GM23338 (cell line): ENCODE results near the gene SHISAL1. TPM values are rescaled to one million over a fixed set of nuclear protein-coding genes. Genes with fewer than 3 reads are reported as not detected.

Source experiments
- ATAC-seq: fragments of 200-7000 bp; cut with Tn5 transposase; 3 replicates; pipeline ENCODE4 v1.9.1; 2020
- DNase-seq: peaks from one replicate; pipeline ENCODE4 v3.0.0-alpha.2; 2015; ENCODE audit warnings: low spot score
- H2AFZ ChIP-seq: fragments of 200-600 bp; sonication (generic); 2 replicates; pipeline ENCODE4 v1.8.0; 2016; ENCODE audit warnings: antibody characterized with exemption, mild to moderate bottlenecking, moderate library complexity
- H3F3A ChIP-seq: fragments of 200-600 bp; sonication (generic); replicated peaks from 2 replicates; pipeline ENCODE4 v1.8.0; 2017; ENCODE audit warnings: antibody characterized with exemption, mixed run types, low read depth
- H3K27ac ChIP-seq: fragments of 200-600 bp; sonication (generic); 2 replicates; pipeline ENCODE4 v1.6.1; 2016; ENCODE audit warnings: low read depth
- H3K27me3 ChIP-seq: fragments of 200-600 bp; sonication (generic); 2 replicates; pipeline ENCODE4 v1.8.0; 2016; ENCODE audit warnings: mild to moderate bottlenecking, mixed run types, moderate library complexity; ENCODE audit not compliant: insufficient read depth
- H3K36me3 ChIP-seq: fragments of 200-600 bp; sonication (generic); 2 replicates; pipeline ENCODE4 v1.8.0; 2016; ENCODE audit warnings: mild to moderate bottlenecking; ENCODE audit not compliant: insufficient read depth
- H3K4me1 ChIP-seq: fragments of 200-600 bp; sonication (generic); 2 replicates; pipeline ENCODE4 v1.8.0; 2016; ENCODE audit warnings: mild to moderate bottlenecking, moderate library complexity; ENCODE audit not compliant: insufficient read depth
- H3K4me2 ChIP-seq: fragments of 200-600 bp; sonication (generic); 2 replicates; pipeline ENCODE4 v1.7.1; 2017; ENCODE audit warnings: mixed run types
- H3K4me3 ChIP-seq: fragments of 200-600 bp; sonication (generic); 2 replicates; pipeline ENCODE4 v1.6.1; 2016; ENCODE audit warnings: mixed run types
- H3K79me2 ChIP-seq: fragments of 200-600 bp; sonication (generic); replicated peaks from 2 replicates; pipeline ENCODE4 v1.8.0; 2017; ENCODE audit warnings: mild to moderate bottlenecking; ENCODE audit not compliant: insufficient read depth
- H3K9me2 ChIP-seq: fragments of 200-600 bp; sonication (generic); 2 replicates; pipeline ENCODE4 v1.8.0; 2017; ENCODE audit not compliant: insufficient read depth
- H4K20me1 ChIP-seq: fragments of 200-600 bp; sonication (generic); replicated peaks from 2 replicates; pipeline ENCODE4 v1.8.0; 2017; ENCODE audit warnings: mild to moderate bottlenecking; ENCODE audit not compliant: insufficient read depth
- H3K27ac Mint-ChIP-seq: 2 replicates; pipeline ENCODE4 v1.8.0; 2020; ENCODE audit warnings: inconsistent platforms, mild to moderate bottlenecking, moderate library complexity, mixed read lengths
- H3K27me3 Mint-ChIP-seq: 3 replicates; pipeline ENCODE4 v1.8.0; 2022; ENCODE audit warnings: low read depth, mild to moderate bottlenecking, moderate library complexity, mixed read lengths, inconsistent platforms; ENCODE audit not compliant: insufficient read depth, poor library complexity
- H3K36me3 Mint-ChIP-seq: 3 replicates; pipeline ENCODE4 v1.8.0; 2021; ENCODE audit warnings: low read depth, mild to moderate bottlenecking, inconsistent platforms, moderate library complexity, mixed read lengths
- H3K4me1 Mint-ChIP-seq: 3 replicates; pipeline ENCODE4 v1.8.0; 2020; ENCODE audit warnings: mild to moderate bottlenecking, inconsistent platforms, mixed read lengths
- H3K4me3 Mint-ChIP-seq: 3 replicates; pipeline ENCODE4 v1.8.0; 2021; ENCODE audit warnings: moderate library complexity, mild to moderate bottlenecking, inconsistent platforms, mixed read lengths
- H3K9me3 Mint-ChIP-seq: 3 replicates; pipeline ENCODE4 v1.8.0; 2020; ENCODE audit warnings: moderate library complexity, mild to moderate bottlenecking, inconsistent platforms, mixed read lengths
- EZH2 ChIP-seq: fragments of 200-600 bp; sonication (generic); IDR thresholded peaks from one replicate; pipeline ENCODE4 v1.8.0; 2017; ENCODE audit warnings: antibody characterized with exemption, mild to moderate bottlenecking, low read depth; ENCODE audit not compliant: unreplicated experiment
- EZH2phosphoT487 ChIP-seq: fragments of 200-600 bp; sonication (generic); IDR thresholded peaks from one replicate; pipeline ENCODE4 v1.8.1; 2018; ENCODE audit warnings: antibody characterized with exemption; ENCODE audit not compliant: unreplicated experiment
- JUNB ChIP-seq: IDR thresholded peaks from one replicate; pipeline ENCODE4 v1.6.1; 2016; ENCODE audit warnings: antibody characterized with exemption; ENCODE audit not compliant: unreplicated experiment
- NANOG ChIP-seq: IDR thresholded peaks from 2 replicates; pipeline ENCODE4 v1.6.1; 2016; ENCODE audit warnings: antibody characterized with exemption, borderline replicate concordance
- STAT1 ChIP-seq: IDR thresholded peaks from one replicate; pipeline ENCODE4 v1.6.1; 2016; ENCODE audit warnings: antibody characterized with exemption; ENCODE audit not compliant: unreplicated experiment
- ZNF114 ChIP-seq: fragments of 250-450 bp; sonication (Bioruptor Pico); IDR thresholded peaks from 2 replicates; pipeline ENCODE4 v1.5.0; 2020; ENCODE audit warnings: mild to moderate bottlenecking, moderate library complexity
- ZNF331 ChIP-seq: fragments of 250-450 bp; sonication (Bioruptor Pico); IDR thresholded peaks from 2 replicates; pipeline ENCODE4 v1.5.0; 2020; ENCODE audit warnings: low read depth, mild to moderate bottlenecking, moderate library complexity
- polyA plus RNA-seq: library from polyadenylated mRNA; unstranded; fragments of >200 nt; fragmentation: Nextera tagmentation; extraction: Ambion mirVana; gene quantifications from 2 replicates; pipeline ENCODE4 v1.2.1, GENCODE V29; 2016
- total RNA-seq: library from RNA; depleted of rRNA; stranded (reverse); fragments of >200 nt; shearing (Covaris generic); gene quantifications from 2 replicates; pipeline ENCODE4 v1.2.3, GENCODE V29; 2014
- TF ChIP-seq, protein P1 (sequence below), 2 experiments: fragments of 200-600 bp in 1 of 2; sonication (generic) in 1 of 2; conservative IDR thresholded peaks; 2 replicates each; pipeline versions ENCODE4 v1.5.1 to v1.6.1; 2016 to 2017; ENCODE audit warnings: antibody characterized with exemption in 2 of 2, low read depth in 2 of 2, mild to moderate bottlenecking in 2 of 2, moderate library complexity in 1 of 2
- TF ChIP-seq, protein P2 (sequence below): IDR thresholded peaks from one replicate; pipeline ENCODE4 v1.6.1; 2018; ENCODE audit warnings: antibody characterized with exemption; ENCODE audit not compliant: unreplicated experiment
- TF ChIP-seq, protein P3 (sequence below): fragments of 250-450 bp; sonication (Bioruptor Pico); IDR thresholded peaks from 2 replicates; pipeline ENCODE4 v1.5.0; 2020; ENCODE audit warnings: mild to moderate bottlenecking, moderate library complexity

The SHISAL1 gene
- total and polyA plus RNA-seq, 2 experiments from 2014 or later, result 0.71 to 3.4 TPM

DNA sequence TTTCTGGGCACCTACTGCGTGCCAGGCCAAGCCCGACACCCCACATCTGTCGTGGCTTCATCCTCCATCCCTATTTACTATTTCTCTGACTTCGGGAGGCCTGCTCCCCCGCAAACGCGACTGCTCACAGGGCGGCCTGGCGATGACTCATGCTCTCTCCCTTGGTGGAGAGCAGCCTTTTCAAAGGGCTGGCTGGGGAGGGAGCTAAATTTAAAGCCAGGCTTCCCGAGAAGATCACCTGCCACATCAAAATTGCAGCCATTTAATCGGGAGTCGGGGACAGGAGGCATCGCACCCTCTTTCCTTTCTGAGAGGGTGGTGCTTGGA lies 24.9 kb upstream of the SHISAL1 start:
- peak overlapping the region; percentile 66; the same call in 1 of the 2 replicates for H2AFZ ChIP-seq
- Mint-ChIP-seq H3K27ac (no peak overlapping the region), H3K9me3 (no peaks in the 10 kb centered on the region), H3K4me1 (peaks cover 12% of the 10 kb centered on the region), H3K27me3 (peaks cover 3% of the 10 kb centered on the region), H3K36me3 (no peaks in the 10 kb centered on the region), H3K4me3 (0 out of 3 replicates have a peak overlapping the region, but pooled peaks have one; percentile 20)
- H3K79me2 ChIP-seq, result no peaks in the 10 kb centered on the region
- no peaks in the 10 kb centered on the region for H3K36me3 ChIP-seq
- peaks cover 5% of the 10 kb centered on the region for H3K27me3 ChIP-seq
- H3K9me2 ChIP-seq, result no peaks in the 10 kb centered on the region
- peaks cover 3% of the 10 kb centered on the region; the same call in 1 of the 2 replicates for H3K4me1 ChIP-seq
- H3K4me3 ChIP-seq, result no peak overlapping the region
- peak; percentile 53 for ATAC-seq
- no peaks in the 10 kb centered on the region for H4K20me1 ChIP-seq
- no peak overlapping the region for H3K4me2 ChIP-seq
- DNase-seq, result peak; percentile 60
- H3F3A ChIP-seq, result 0 out of 2 replicates have a peak, but pooled peaks cover 6% of the 10 kb centered on the region
- TF ChIP-seq NANOG, result no peak
- TF ChIP-seq JUNB, result no peak
- TF ChIP-seq ZNF114 (CRISPR knock-in tag), result no peak
- TF ChIP-seq EZH2, result no peak
- TF ChIP-seq, protein P1, sequence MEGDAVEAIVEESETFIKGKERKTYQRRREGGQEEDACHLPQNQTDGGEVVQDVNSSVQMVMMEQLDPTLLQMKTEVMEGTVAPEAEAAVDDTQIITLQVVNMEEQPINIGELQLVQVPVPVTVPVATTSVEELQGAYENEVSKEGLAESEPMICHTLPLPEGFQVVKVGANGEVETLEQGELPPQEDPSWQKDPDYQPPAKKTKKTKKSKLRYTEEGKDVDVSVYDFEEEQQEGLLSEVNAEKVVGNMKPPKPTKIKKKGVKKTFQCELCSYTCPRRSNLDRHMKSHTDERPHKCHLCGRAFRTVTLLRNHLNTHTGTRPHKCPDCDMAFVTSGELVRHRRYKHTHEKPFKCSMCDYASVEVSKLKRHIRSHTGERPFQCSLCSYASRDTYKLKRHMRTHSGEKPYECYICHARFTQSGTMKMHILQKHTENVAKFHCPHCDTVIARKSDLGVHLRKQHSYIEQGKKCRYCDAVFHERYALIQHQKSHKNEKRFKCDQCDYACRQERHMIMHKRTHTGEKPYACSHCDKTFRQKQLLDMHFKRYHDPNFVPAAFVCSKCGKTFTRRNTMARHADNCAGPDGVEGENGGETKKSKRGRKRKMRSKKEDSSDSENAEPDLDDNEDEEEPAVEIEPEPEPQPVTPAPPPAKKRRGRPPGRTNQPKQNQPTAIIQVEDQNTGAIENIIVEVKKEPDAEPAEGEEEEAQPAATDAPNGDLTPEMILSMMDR (conservative IDR thresholded peaks at IDR 0.05; ENCODE audit: low read depth in 2 of 2), result no peak
- TF ChIP-seq EZH2phosphoT487, result no peak
- TF ChIP-seq STAT1, result no peak
- no peak for TF ChIP-seq ZNF331
- TF ChIP-seq, protein P2, sequence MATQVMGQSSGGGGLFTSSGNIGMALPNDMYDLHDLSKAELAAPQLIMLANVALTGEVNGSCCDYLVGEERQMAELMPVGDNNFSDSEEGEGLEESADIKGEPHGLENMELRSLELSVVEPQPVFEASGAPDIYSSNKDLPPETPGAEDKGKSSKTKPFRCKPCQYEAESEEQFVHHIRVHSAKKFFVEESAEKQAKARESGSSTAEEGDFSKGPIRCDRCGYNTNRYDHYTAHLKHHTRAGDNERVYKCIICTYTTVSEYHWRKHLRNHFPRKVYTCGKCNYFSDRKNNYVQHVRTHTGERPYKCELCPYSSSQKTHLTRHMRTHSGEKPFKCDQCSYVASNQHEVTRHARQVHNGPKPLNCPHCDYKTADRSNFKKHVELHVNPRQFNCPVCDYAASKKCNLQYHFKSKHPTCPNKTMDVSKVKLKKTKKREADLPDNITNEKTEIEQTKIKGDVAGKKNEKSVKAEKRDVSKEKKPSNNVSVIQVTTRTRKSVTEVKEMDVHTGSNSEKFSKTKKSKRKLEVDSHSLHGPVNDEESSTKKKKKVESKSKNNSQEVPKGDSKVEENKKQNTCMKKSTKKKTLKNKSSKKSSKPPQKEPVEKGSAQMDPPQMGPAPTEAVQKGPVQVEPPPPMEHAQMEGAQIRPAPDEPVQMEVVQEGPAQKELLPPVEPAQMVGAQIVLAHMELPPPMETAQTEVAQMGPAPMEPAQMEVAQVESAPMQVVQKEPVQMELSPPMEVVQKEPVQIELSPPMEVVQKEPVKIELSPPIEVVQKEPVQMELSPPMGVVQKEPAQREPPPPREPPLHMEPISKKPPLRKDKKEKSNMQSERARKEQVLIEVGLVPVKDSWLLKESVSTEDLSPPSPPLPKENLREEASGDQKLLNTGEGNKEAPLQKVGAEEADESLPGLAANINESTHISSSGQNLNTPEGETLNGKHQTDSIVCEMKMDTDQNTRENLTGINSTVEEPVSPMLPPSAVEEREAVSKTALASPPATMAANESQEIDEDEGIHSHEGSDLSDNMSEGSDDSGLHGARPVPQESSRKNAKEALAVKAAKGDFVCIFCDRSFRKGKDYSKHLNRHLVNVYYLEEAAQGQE, result no peak
- TF ChIP-seq, protein P3, sequence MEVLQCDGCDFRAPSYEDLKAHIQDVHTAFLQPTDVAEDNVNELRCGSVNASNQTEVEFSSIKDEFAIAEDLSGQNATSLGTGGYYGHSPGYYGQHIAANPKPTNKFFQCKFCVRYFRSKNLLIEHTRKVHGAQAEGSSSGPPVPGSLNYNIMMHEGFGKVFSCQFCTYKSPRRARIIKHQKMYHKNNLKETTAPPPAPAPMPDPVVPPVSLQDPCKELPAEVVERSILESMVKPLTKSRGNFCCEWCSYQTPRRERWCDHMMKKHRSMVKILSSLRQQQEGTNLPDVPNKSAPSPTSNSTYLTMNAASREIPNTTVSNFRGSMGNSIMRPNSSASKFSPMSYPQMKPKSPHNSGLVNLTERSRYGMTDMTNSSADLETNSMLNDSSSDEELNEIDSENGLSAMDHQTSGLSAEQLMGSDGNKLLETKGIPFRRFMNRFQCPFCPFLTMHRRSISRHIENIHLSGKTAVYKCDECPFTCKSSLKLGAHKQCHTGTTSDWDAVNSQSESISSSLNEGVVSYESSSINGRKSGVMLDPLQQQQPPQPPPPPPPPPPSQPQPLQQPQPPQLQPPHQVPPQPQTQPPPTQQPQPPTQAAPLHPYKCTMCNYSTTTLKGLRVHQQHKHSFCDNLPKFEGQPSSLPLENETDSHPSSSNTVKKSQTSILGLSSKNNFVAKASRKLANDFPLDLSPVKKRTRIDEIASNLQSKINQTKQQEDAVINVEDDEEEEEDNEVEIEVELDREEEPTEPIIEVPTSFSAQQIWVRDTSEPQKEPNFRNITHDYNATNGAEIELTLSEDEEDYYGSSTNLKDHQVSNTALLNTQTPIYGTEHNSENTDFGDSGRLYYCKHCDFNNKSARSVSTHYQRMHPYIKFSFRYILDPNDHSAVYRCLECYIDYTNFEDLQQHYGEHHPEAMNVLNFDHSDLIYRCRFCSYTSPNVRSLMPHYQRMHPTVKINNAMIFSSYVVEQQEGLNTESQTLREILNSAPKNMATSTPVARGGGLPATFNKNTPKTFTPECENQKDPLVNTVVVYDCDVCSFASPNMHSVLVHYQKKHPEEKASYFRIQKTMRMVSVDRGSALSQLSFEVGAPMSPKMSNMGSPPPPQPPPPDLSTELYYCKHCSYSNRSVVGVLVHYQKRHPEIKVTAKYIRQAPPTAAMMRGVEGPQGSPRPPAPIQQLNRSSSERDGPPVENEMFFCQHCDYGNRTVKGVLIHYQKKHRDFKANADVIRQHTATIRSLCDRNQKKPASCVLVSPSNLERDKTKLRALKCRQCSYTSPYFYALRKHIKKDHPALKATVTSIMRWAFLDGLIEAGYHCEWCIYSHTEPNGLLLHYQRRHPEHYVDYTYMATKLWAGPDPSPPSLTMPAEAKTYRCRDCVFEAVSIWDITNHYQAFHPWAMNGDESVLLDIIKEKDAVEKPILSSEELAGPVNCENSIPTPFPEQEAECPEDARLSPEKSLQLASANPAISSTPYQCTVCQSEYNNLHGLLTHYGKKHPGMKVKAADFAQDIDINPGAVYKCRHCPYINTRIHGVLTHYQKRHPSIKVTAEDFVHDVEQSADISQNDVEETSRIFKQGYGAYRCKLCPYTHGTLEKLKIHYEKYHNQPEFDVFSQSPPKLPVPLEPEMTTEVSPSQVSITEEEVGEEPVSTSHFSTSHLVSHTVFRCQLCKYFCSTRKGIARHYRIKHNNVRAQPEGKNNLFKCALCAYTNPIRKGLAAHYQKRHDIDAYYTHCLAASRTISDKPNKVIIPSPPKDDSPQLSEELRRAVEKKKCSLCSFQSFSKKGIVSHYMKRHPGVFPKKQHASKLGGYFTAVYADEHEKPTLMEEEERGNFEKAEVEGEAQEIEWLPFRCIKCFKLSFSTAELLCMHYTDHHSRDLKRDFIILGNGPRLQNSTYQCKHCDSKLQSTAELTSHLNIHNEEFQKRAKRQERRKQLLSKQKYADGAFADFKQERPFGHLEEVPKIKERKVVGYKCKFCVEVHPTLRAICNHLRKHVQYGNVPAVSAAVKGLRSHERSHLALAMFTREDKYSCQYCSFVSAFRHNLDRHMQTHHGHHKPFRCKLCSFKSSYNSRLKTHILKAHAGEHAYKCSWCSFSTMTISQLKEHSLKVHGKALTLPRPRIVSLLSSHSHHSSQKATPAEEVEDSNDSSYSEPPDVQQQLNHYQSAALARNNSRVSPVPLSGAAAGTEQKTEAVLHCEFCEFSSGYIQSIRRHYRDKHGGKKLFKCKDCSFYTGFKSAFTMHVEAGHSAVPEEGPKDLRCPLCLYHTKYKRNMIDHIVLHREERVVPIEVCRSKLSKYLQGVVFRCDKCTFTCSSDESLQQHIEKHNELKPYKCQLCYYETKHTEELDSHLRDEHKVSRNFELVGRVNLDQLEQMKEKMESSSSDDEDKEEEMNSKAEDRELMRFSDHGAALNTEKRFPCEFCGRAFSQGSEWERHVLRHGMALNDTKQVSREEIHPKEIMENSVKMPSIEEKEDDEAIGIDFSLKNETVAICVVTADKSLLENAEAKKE (CRISPR knock-in tag), result no peak
- H3K27ac ChIP-seq, result no peak overlapping the region
